HG02588 (cell line): ENCODE data around the gene C1orf174.

Experiments
- ATAC-seq: cut with Tn5 transposase; IDR thresholded peaks from one replicate; pipeline ENCODE4 v1.9.1; 2021; ENCODE audit warnings: mild to moderate bottlenecking, moderate library complexity; ENCODE audit not compliant: unreplicated experiment

C1orf174 gene

GRCh38 chr1:3898475-3898735 is 1.7 kb downstream of the C1orf174 start:
- ATAC-seq, result no peak

DNA sequence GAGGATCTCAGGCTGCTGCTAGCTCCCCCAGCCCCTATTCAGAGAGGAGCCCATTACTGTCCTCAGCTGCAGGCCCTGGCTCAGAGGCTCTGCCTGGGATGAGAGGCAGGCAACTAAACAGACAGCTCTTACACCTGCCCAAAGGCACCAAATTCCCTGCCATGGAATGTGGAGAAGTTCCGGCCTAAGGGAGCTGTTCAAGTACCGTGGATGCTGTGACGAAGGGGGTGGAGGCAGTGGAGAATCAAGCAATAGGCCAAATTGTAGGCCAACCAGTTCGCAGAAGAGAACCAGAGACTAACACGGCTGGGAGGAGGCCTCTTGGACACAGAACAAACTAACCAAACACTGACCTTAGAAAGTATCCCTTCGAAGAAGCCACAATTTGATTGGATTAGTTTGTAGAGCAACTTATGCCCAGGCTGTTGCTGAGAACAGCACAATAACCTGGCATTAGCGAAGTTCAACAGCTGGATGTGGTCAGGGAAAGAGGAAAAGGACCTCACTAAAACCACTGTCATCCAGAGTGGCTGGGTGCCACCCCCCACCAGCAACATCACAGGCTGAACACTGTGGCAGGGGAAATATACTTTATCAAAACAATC is 3.6 kb downstream of the C1orf174 start:
- ATAC-seq, result no peak

GRCh38 chr1:3895951-3896325 is 4.1 kb downstream of the C1orf174 start:
- no peak for ATAC-seq

DNA sequence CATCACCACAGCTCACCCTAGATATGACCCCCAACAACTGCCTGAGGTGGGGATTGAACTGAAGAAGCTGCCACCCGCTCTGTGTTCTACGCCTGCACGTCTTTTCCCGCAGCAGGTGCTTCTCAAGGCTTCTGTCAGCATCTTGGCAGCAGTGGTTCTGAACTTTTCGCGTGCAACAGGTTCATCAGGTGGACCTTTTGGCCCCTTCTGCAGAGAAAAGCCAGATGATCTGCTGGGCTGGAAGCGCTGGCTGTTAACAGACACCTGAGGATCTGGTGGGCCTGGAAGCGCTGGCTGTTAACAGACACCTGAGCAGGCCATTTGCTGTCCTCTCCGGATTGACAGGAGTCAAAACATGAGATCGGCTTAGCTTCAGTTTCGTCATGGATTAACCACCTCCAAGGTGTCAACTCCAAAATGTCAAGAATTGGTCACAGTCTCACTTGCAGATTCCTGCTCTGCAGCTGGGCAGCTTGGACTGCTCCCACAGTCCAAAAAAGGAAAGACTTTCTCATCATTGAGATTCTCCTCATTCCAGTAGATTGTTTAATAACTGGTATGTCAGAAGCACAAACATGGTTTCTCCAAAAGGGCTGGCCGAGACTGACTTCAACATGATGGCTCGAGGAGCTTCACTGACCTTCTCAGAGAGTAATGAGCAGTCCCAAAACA is 4.7 kb downstream of the C1orf174 start:
- no peak for ATAC-seq

DNA sequence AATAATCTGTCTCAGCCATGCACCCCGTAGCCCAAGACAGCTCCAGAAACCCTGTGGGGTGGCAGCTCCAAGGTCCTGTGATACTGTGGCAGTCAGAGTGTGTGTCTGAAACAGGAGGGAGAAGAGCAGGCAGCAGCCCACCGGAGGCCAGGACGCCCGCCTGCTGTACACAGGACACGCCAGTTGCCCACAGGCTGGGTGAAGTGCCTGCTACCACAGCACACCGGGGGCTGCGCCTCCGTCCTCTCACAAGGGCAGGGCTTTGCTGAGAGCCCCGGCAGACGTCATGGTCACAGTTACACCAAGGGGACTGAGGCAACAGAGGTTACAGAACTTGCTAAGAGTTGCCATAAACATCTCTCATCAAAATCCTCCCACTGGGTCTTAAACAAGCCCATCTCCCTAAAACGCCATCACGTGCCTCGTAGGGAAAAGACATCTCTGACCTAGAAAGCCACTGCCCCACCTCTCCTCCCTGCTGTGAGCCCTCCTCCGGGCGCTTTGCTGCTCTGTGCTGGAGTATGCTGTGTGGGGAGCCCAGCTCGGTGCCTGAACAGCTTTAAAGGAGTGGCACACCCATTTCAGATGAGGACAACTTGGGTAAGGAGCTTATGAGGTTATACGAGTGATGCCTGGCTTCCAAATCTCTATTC is 5.3 kb downstream of the C1orf174 start:
- no peak for ATAC-seq

DNA sequence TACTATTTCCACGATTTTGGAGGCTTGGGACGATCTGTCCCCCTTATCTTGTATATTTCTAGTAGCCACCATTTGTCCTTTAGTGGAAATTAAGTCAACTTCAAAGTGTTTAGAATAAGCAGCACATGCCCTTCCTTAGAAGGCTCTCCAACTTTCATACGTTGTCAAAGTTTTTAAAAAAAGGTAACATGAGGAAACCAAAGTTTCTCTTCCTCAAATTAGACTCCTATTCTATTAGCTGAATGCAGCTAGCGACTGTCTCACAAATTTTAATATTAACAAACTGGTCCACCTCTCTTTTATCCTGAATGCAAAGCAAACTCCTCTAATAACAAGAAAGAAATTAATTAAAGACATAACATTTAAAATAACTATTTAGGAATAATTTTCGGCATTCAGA is 6.9 kb downstream of the C1orf174 start:
- no peak for ATAC-seq

- no peak for ATAC-seq
These were observed 7.3 kb downstream of the C1orf174 start for GRCh38 chr1:3892748-3893147.

DNA sequence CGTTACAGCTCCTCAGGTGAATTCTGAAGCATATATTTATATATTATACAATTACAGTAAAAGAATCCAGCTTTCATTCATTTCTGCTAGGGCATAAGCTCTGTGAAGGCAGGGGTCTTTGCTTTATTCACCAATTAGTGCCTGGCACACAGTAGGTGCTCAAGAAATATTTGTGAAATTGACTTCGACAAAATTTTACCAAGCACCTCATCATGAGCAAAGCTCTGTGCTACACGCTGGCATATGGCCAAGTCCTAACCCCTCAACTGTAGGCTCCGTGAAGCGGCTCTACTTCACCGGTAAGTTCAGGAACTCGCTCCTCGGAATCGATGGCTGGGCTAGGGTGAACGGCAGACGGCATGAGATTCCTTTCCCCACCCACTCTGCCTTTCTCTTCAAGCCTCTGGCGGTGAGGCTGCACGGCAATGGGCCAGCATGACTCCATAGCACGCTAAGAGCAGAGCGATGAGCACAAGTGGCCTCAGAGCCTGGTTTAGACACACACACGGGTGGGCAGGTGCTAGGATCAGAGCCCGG is 8.7 kb downstream of the C1orf174 start:
- ATAC-seq, result no peak

DNA sequence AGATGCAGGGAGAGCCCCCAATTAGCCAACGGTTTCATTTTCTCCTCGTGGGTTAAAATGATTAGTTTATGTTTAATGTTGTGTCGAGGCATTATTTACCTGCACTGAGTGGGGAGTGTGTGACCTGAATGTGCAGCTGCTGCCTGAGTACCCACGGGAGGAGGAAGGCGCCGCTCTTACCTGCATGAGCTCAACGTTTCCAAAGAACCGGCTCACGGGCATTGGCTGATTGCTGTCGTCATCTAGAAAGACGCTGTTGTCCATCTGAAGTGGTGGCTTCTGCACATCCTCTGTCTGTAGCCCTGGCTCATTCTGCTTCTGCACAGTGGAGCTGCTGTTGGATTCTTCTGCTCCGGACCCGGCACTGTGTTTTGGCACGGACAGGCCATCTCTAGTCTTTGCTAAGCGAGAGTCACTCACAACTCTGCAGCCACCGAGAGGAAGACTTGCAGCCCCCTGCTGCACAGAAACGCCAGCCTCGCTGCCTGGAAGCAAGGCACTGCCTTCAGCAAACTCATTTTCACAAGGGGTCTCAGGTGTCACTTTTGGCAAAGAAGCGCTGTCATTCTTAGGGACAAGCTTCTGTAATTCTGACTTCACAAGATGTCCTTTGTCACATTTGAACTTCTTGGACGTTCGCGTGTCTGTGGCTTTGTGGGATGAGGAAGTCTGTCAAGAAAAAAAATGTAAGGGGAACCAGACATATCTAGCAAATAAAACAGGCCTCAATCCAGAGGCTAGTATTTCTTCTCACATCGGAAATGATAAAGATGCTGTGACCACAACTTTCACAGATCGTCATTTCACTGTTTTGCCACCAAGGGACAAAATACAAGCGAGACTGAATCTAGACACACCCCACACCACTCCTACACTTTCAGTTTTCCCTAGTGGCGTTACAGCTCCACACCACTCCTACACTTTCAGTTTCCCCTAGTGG is 9.4 kb downstream of the C1orf174 start:
- ATAC-seq, result no peak

- ATAC-seq, result no peak
These were observed 10.1 kb downstream of the C1orf174 start for GRCh38 chr1:3889936-3890335.

- no peak for ATAC-seq
These were observed 11.8 kb downstream of the C1orf174 start for GRCh38 chr1:3888301-3888700.

- ATAC-seq, result no peak
These were observed 13.4 kb downstream of the C1orf174 start for GRCh38 chr1:3886691-3887090.

- no peak for ATAC-seq
These were observed 13.9 kb downstream of the C1orf174 start for GRCh38 chr1:3886106-3886670.

GRCh38 chr1:3885611-3886010 is 14.5 kb downstream of the C1orf174 start:
- ATAC-seq, result no peak

GRCh38 chr1:3884966-3885365 is 15.1 kb downstream of the C1orf174 start:
- ATAC-seq, result no peak

DNA sequence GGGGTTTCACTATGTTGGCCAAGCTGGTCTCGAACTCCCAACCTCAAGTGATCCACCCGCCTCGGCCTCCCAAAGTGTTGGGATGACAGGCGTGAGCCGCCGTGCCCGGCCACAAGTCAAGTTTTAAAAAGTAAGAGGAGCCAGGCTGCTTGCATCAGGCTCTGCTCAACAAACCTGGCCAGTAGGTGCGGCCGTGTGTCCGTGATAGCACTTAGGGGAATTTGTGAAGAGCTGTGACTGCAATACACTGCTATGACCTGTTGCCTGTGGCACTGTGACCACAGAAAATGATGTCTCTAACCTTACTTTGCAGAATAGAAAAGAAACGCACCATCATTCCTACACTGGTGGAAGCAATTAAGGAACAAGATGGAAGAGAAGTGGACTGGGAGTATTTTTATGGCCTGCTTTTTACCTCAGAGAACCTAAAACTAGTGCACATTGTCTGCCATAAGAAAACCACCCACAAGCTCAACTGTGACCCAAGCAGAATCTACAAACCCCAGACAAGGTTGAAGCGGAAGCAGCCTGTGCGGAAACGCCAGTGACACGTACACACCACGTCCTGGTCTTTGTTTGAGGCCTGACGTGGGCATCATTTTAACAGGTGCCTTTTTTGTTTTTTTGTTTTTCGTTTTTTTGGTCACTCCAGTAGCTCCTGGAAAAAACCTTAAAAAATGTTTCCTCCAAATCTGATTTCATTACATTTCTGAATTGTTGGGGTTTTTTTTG is 16.7 kb downstream of the C1orf174 start:
- ATAC-seq, result no peak

GRCh38 chr1:3881193-3881480 is 18.9 kb downstream of the C1orf174 start:
- no peak for ATAC-seq

DNA sequence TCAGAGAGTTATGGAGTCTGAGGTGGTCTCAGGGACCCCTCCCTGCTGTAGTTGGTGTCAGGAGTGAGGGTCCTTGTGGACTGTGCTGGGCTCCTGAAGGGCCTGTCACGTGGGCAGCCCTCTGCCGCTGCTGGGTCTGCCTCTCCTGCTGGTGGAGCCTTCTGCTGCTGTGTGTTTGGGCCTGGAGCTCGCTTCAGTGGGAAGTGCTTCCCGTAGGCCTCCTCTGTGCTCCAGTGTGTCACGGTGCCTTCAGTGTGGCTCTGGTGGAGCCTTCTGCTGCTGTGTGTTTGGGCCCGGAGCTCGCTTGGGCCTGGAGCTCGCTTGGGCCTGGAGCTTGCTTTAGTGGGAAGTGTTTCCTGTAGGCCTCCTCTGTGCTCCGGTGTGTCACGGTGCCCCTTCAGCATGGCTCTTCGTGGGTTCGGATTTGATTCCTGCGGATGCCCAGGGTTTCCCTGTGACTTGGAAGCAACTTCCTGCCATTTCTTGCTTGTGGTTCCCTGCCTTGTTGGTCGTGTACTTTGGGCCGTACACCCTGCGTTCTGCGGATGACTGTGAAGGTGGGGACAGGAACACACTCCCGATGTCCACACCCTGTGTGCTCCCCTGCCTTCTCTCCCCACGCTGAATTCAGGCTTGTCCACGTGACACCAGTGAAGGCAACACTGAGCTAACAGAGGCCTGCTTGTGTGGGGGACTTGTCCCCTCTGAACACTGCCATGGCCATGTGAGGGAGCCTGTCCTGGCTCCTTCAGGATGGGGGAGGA is 19.5 kb downstream of the C1orf174 start:
- no peak for ATAC-seq

GRCh38 chr1:3879787-3880428 is 20.2 kb downstream of the C1orf174 start:
- no peak for ATAC-seq
